Kidney (tissue), 14 donors: Measurements from ENCODE around the gene SETD4. TPM values are rescaled to one million over a fixed set of nuclear protein-coding genes. Genes with fewer than 3 reads are reported as not detected.

Experiments
- DNase-seq, 5 donors: peaks; one replicate each; pipeline ENCODE4 v3.0.0-alpha.2; 2013 to 2020
- FAIRE-seq: peaks from 2 replicates; lab custom pipeline; 2012; peaks lifted over from hg19 to GRCh38; lab: Jason Lieb, UNC
- H3K27ac ChIP-seq, 2 donors: one replicate each; pipeline ENCODE4 v1.7.0; 2013; ENCODE audit warnings: low read depth in 2 of 2, low read length in 2 of 2, inconsistent platforms in 1 of 2
- H3K27me3 ChIP-seq: one replicate; pipeline ENCODE4 v1.7.1; 2013; ENCODE audit warnings: low read length, inconsistent platforms; ENCODE audit not compliant: control insufficient read depth, insufficient read depth
- H3K36me3 ChIP-seq, 3 donors: one replicate each; pipeline versions ENCODE4 v1.7.0 to v1.7.1; 2013; ENCODE audit warnings: low read length in 3 of 3, control low read depth in 1 of 3, inconsistent platforms in 1 of 3; ENCODE audit not compliant: insufficient read depth in 3 of 3, control insufficient read depth in 2 of 3
- H3K4me1 ChIP-seq, 3 donors: one replicate each; pipeline versions ENCODE4 v1.7.0 to v1.7.1; 2013; ENCODE audit warnings: low read length in 3 of 3, inconsistent platforms in 1 of 3, low read depth in 1 of 3; ENCODE audit not compliant: control insufficient read depth in 2 of 3, insufficient read depth in 2 of 3
- H3K4me3 ChIP-seq, 3 donors: one replicate each; pipeline versions ENCODE4 v1.7.0 to v1.8.1; 2013; ENCODE audit warnings: low read length in 3 of 3, control low read depth in 1 of 3, inconsistent platforms in 1 of 3
- H3K9ac ChIP-seq, 3 donors: one replicate each; pipeline versions ENCODE4 v1.7.0 to v1.7.1; 2013; ENCODE audit warnings: low read length in 3 of 3, control low read depth in 1 of 3, inconsistent platforms in 1 of 3
- H3K9me3 ChIP-seq, 3 donors: one replicate each; pipeline versions ENCODE4 v1.7.0 to v1.7.1; 2013; ENCODE audit warnings: low read length in 3 of 3, control low read depth in 1 of 3, inconsistent platforms in 1 of 3; ENCODE audit not compliant: control insufficient read depth in 2 of 3, insufficient read depth in 1 of 3
- intact Hi-C: fragments of 100-400 bp; cut with DNase I; formaldehyde crosslinking; loops from one replicate; pipeline ENCODE4 v1.11.1; 2022
- polyA plus RNA-seq: library from polyadenylated mRNA; stranded (reverse); fragments of 350-450 nt; fragmentation: Illumina TruSeq; extraction: RNeasy Lipid Tissue Mini Kit (QIAGEN cat#74804); gene quantifications from one replicate; pipeline ENCODE4 v1.2.3, GENCODE V29; 2014; ENCODE audit warnings: low read depth, low replicate concordance; ENCODE audit not compliant: insufficient read depth
- total RNA-seq: library from RNA; stranded (reverse); fragmentation: NEBNext Ultra II Directional; extraction: Animal tissue kit (Norgen Biotek cat#: 25700); gene quantifications from one replicate; pipeline ENCODE4 v1.2.1, GENCODE V29; 2021
- TF ChIP-seq, protein P1 (sequence below): IDR thresholded peaks from 3 replicates; pipeline ENCODE4 v1.5.1; 2012; ENCODE audit warnings: mild to moderate bottlenecking, moderate library complexity, borderline replicate concordance; ENCODE audit not compliant: insufficient read depth; ENCODE audit errors: extremely low read depth
- donor health status: control.
- donor health status: control.
- donor health status: control.
- donor health status: control.
- donor health status: control.
- donor health status: DM: yes; HTN: yes; CAD: no.
- donor health status: Normal renal cell carcinoma (clear cell type).

Gene SETD4
- total and polyA plus RNA-seq, 2 donors from 2014 or later, result 14.2 to 22.5 TPM

DNA sequence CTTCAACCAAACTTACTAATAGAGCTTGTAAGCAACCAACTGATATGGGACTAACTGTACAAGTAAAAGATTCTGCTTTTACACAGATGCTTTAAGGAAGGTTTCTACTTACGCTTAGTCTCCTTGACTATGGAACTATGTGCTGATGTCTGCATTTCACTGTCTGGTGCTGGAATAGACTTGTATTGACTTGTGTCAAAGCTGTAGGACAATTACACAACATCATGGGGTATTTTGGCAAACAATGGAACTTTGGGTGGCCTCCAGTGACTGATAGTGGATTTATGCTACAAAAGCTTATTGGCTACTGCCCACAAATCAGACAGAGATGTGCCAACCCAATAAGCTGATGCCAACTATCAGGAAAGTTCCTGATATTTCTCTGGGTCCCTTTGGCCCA is 20.1 kb upstream of the SETD4 start:
- H3K9me3 ChIP-seq, result no peaks in the 10 kb centered on the region
- no peak overlapping the region for H3K4me3 ChIP-seq
- FAIRE-seq (no peak), DNase-seq (no peak)
- TF ChIP-seq, protein P1, sequence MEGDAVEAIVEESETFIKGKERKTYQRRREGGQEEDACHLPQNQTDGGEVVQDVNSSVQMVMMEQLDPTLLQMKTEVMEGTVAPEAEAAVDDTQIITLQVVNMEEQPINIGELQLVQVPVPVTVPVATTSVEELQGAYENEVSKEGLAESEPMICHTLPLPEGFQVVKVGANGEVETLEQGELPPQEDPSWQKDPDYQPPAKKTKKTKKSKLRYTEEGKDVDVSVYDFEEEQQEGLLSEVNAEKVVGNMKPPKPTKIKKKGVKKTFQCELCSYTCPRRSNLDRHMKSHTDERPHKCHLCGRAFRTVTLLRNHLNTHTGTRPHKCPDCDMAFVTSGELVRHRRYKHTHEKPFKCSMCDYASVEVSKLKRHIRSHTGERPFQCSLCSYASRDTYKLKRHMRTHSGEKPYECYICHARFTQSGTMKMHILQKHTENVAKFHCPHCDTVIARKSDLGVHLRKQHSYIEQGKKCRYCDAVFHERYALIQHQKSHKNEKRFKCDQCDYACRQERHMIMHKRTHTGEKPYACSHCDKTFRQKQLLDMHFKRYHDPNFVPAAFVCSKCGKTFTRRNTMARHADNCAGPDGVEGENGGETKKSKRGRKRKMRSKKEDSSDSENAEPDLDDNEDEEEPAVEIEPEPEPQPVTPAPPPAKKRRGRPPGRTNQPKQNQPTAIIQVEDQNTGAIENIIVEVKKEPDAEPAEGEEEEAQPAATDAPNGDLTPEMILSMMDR, result no peak
- no peaks in the 10 kb centered on the region for H3K36me3 ChIP-seq
- no peak overlapping the region for H3K27ac ChIP-seq
- intact Hi-C loops, result no loop called here
- no peak overlapping the region for H3K9ac ChIP-seq
- H3K27me3 ChIP-seq, result no peaks in the 10 kb centered on the region
- no peaks in the 10 kb centered on the region for H3K4me1 ChIP-seq

DNA sequence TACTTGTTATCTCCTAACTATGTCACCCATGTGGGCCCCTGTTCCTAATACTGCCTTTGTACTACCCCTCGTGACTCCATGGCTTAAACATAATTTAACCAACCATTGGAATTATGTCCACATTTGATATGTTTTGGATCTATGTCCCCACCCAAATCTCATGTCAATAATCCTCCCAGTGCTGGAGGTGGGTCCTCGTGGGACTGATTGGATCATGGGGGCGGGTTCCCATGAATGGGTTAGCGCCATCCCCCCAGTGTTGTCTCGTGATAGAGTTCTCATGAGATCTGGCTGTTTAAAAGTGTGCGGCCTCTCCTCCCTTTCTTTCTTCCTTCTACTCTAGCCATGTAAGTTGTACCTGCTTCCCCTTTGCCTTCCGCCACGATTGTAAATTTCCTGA is 19.3 kb upstream of the SETD4 start:
- intact Hi-C loops, result no loop called here
- Histone ChIP-seq H3K9me3 (no peaks in the 10 kb centered on the region), H3K36me3 (no peaks in the 10 kb centered on the region), H3K4me1 (no peaks in the 10 kb centered on the region), H3K27ac (no peak overlapping the region), H3K4me3 (no peak overlapping the region), H3K27me3 (no peaks in the 10 kb centered on the region), H3K9ac (no peak overlapping the region)
- TF ChIP-seq, protein P1, result no peak
- FAIRE-seq (no peak), DNase-seq (no peak)

DNA sequence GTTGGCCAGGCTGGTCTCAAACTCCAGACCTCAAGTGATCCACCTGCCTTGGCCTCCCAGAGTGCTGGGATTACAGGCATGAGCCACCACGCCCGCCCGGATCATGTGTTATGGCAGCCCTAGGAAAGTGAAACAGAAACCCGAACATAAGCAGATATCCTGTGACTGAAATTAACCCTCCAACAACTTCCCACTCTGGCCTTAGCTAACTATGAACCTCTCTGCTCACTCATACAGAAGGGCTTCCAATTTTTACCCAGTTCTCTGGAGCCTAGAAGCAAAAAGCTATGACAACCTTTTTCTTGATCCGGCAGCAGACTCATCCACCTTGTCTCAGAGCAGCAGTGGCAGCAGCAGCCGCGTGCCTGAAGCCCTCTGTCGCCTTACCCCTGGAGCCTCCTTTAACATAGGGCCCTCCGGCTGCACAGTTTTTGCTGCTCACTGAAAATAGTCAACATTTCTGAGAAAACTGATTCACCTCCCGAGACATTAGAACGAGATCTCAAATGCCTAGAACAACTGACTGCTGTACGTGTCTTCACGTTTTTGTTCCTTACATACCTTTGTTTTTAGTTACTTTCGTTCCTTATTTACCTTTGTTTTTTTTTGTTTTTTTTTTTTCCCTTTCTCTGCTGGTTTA is 18.8 kb upstream of the SETD4 start:
- TF ChIP-seq, protein P1, result no peak
- intact Hi-C loops, result no loop called here
- Histone ChIP-seq H3K4me3 (peak overlapping the region in 1 of 3 donors; percentile 47), H3K9ac (no peak overlapping the region), H3K36me3 (no peaks in the 10 kb centered on the region), H3K27ac (peak overlapping the region in 1 of 2 donors; percentile 54), H3K9me3 (no peaks in the 10 kb centered on the region), H3K27me3 (no peaks in the 10 kb centered on the region), H3K4me1 (no peaks in the 10 kb centered on the region)
- FAIRE-seq (no peak), DNase-seq (peak in 1 of 5 donors; percentile 39)

DNA sequence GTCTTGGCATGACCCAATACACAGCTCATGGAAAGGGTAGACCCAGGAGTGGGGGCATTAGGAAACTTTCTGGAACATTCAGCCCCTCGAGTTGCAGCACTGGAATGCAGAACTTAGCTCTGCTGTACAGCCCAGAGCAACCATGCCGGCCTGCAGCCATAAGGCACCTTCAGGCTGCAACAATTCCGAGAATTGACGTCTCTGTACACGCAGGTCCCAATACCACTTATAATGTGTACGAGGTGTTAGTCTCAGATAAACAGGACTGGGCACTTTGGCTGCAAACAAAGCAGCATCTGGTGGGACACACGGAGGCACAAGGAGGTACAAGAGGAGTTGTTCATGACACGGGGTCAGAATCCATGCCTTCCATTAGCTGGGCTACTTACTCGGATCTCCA is 17.4 kb upstream of the SETD4 start:
- intact Hi-C loops, result no loop called here
- no peak for FAIRE-seq

More for the DNA sequence above, 17.4 kb upstream of the SETD4 start:
- Histone ChIP-seq H3K27ac (no peak overlapping the region), H3K27me3 (no peaks in the 10 kb centered on the region), H3K9ac (no peak overlapping the region), H3K4me1 (peaks cover 0 to 4% (median 4%) of the 10 kb centered on the region in 3 donors), H3K36me3 (no peaks in the 10 kb centered on the region), H3K4me3 (no peak overlapping the region), H3K9me3 (no peaks in the 10 kb centered on the region)
- TF ChIP-seq, protein P1, result no peak
- no peak for DNase-seq
